ENCODE results near the gene FRMD1. TPM values are rescaled to one million over a fixed set of nuclear protein-coding genes. Genes with fewer than 3 reads are reported as not detected.

The FRMD1 gene
- total RNA-seq, 3 donors from 2014 or later: 0.29 to 0.96 (median 0.66) TPM

GRCh38 chr6:168057836-168058235 is 21.2 kb downstream of the FRMD1 start:
- Histone ChIP-seq H3K4me1 (no peaks in the 10 kb centered on the region), H3K27ac (no peak overlapping the region), H3K4me3 (no peak overlapping the region), H3K27me3 (no peaks in the 10 kb centered on the region), H3K9me3 (no peaks in the 10 kb centered on the region), H3K36me3 (no peaks in the 10 kb centered on the region)
- intact Hi-C loops (cut with DNase I; ENCODE audit: low total_unique reads): no loop called here
- no peak for DNase-seq (ENCODE audit: low spot score in 2 of 2)
- no peak for TF ChIP-seq POLR2AphosphoS5 (IDR thresholded peaks at IDR 0.05)
- TF ChIP-seq CTCF (IDR thresholded peaks at IDR 0.05): no peak
- no peak for TF ChIP-seq POLR2A (IDR thresholded peaks at IDR 0.05)

GRCh38 chr6:168056892-168057527 is 22.0 kb downstream of the FRMD1 start:
- H3K4me1 ChIP-seq: no peaks in the 10 kb centered on the region
- no peak for TF ChIP-seq CTCF (IDR thresholded peaks at IDR 0.05)
- TF ChIP-seq POLR2AphosphoS5 (IDR thresholded peaks at IDR 0.05): no peak
- no peak for TF ChIP-seq POLR2A (IDR thresholded peaks at IDR 0.05)
- H3K4me3 ChIP-seq: no peak overlapping the region
- H3K36me3 ChIP-seq: no peaks in the 10 kb centered on the region
- intact Hi-C loops (cut with DNase I; ENCODE audit: low total_unique reads): no loop called here
- H3K9me3 ChIP-seq: no peaks in the 10 kb centered on the region
- no peaks in the 10 kb centered on the region for H3K27me3 ChIP-seq
- no peak overlapping the region for H3K27ac ChIP-seq
- no peak for DNase-seq (ENCODE audit: low spot score in 2 of 2)

- Histone ChIP-seq H3K4me1 (no peaks in the 10 kb centered on the region), H3K27ac (no peak overlapping the region), H3K27me3 (no peaks in the 10 kb centered on the region), H3K4me3 (no peak overlapping the region), H3K9me3 (no peaks in the 10 kb centered on the region), H3K36me3 (no peaks in the 10 kb centered on the region)
- DNase-seq (ENCODE audit: low spot score in 2 of 2): no peak
- TF ChIP-seq POLR2A (IDR thresholded peaks at IDR 0.05): no peak
- no peak for TF ChIP-seq CTCF (IDR thresholded peaks at IDR 0.05)
- no peak for TF ChIP-seq POLR2AphosphoS5 (IDR thresholded peaks at IDR 0.05)
- intact Hi-C loops (cut with DNase I; ENCODE audit: low total_unique reads): no loop called here
Observed at GRCh38 chr6:168055696-168056489, 23.1 kb downstream of the FRMD1 start.

- H3K27ac ChIP-seq: no peak overlapping the region
- DNase-seq (ENCODE audit: low spot score in 2 of 2): no peak
Observed at GRCh38 chr6:168054765-168055560, 24.0 kb downstream of the FRMD1 start.

More at GRCh38 chr6:168054765-168055560, 24.0 kb downstream of the FRMD1 start:
- no peak overlapping the region for H3K4me3 ChIP-seq
- no peaks in the 10 kb centered on the region for H3K4me1 ChIP-seq
- intact Hi-C loops (cut with DNase I; ENCODE audit: low total_unique reads): no loop called here
- no peaks in the 10 kb centered on the region for H3K36me3 ChIP-seq
- TF ChIP-seq CTCF (IDR thresholded peaks at IDR 0.05): no peak
- TF ChIP-seq POLR2A (IDR thresholded peaks at IDR 0.05): no peak
- TF ChIP-seq POLR2AphosphoS5 (IDR thresholded peaks at IDR 0.05): no peak
- no peaks in the 10 kb centered on the region for H3K27me3 ChIP-seq
- no peaks in the 10 kb centered on the region for H3K9me3 ChIP-seq
